Spleen (tissue), 13 donors: ENCODE results near the gene CCDC124. TPM values are rescaled to one million over a fixed set of nuclear protein-coding genes. Genes with fewer than 3 reads are reported as not detected.
"Not testable (repeated sequence)": the region's sequence is repeated elsewhere in the genome, so short reads cannot be mapped to it uniquely, and the experiment has no call there.

Source experiments
- DNase-seq: peaks from one replicate; pipeline ENCODE4 v3.0.0-alpha.2; 2020
- H3K27ac ChIP-seq, 8 donors: fragments of 200-600 bp; sonication (generic) in 7 of 8; 1 replicate in 4 of 8; 2 replicates in 4 of 8; pipeline versions ENCODE4 v1.5.0 to v1.8.0; 2016 to 2021; ENCODE audit warnings: inconsistent platforms in 4 of 8, mild to moderate bottlenecking in 4 of 8, moderate library complexity in 1 of 8
- H3K27me3 ChIP-seq, 7 donors: fragments of 200-600 bp; sonication (generic) in 6 of 7; replicated peaks in 1 of 7; 1 replicate in 4 of 7; 2 replicates in 3 of 7; pipeline versions ENCODE4 v1.5.0 to v1.8.0; 2016 to 2021; ENCODE audit warnings: inconsistent platforms in 3 of 7, mild to moderate bottlenecking in 1 of 7
- H3K36me3 ChIP-seq, 6 donors: fragments of 200-600 bp; sonication (generic) in 5 of 6; 1 replicate in 4 of 6; 2 replicates in 2 of 6; pipeline versions ENCODE4 v1.5.0 to v1.8.0; 2016 to 2021; ENCODE audit warnings: inconsistent platforms in 2 of 6
- H3K4me1 ChIP-seq, 6 donors: fragments of 200-600 bp; sonication (generic) in 5 of 6; 1 replicate in 3 of 6; 2 replicates in 3 of 6; pipeline versions ENCODE4 v1.5.0 to v1.8.0; 2016 to 2021; ENCODE audit warnings: inconsistent platforms in 3 of 6
- H3K4me3 ChIP-seq, 8 donors: fragments of 200-600 bp; sonication (generic) in 7 of 8; 1 replicate in 4 of 8; 2 replicates in 4 of 8; pipeline versions ENCODE4 v1.5.0 to v1.8.0; 2016 to 2021; ENCODE audit warnings: inconsistent platforms in 4 of 8, mild to moderate bottlenecking in 4 of 8, moderate library complexity in 2 of 8
- H3K9me3 ChIP-seq, 8 donors: fragments of 200-600 bp; sonication (generic) in 7 of 8; 1 replicate in 4 of 8; 2 replicates in 4 of 8; pipeline versions ENCODE4 v1.5.0 to v1.8.0; 2016 to 2021; ENCODE audit warnings: inconsistent platforms in 4 of 8
- CTCF ChIP-seq, 11 experiments: fragments of 200-600 bp in 7 of 11; fragments of 450-650 bp in 4 of 11; sonication (generic) in 4 of 11; IDR thresholded peaks in 8 of 11; conservative IDR thresholded peaks in 3 of 11; 1 replicate in 7 of 11; 2 replicates in 4 of 11; pipeline versions ENCODE4 v1.4.0 to v1.8.0; 2016 to 2021; ENCODE audit warnings: antibody characterized with exemption in 11 of 11, inconsistent platforms in 4 of 11, mild to moderate bottlenecking in 1 of 11
- POLR2A ChIP-seq, 3 donors: fragments of 450-650 bp; IDR thresholded peaks; one replicate each; pipeline ENCODE4 v1.5.1; 2017; ENCODE audit warnings: antibody characterized with exemption in 3 of 3, mild to moderate bottlenecking in 1 of 3
- POLR2AphosphoS5 ChIP-seq, 3 donors: sonication (generic); formaldehyde crosslinking; IDR thresholded peaks; one replicate each; pipeline ENCODE4 v1.5.1; 2017; ENCODE audit warnings: antibody characterized with exemption in 3 of 3
- WGBS, 5 donors: extraction: QIAGEN DNeasy Blood & Tissue Kit in 3 of 5; methylation state at CpG; one replicate each; pipeline versions ENCODE4 v1.1.5 to v1.1.7; 2013 to 2018; 5-methylcytosine and 5-hydroxymethylcytosine counted together
- intact Hi-C: fragments of 100-400 bp; cut with DNase I; formaldehyde crosslinking; loops from one replicate; pipeline ENCODE4 v1.15.0; 2023; ENCODE audit warnings: low total_unique reads
- long read RNA-seq, 2 donors: transcript quantifications; one replicate each; lab custom pipeline, GENCODE V29; 2026
- polyA plus RNA-seq, 3 donors: library from polyadenylated mRNA; stranded (reverse); fragments of 200-250 nt; gene quantifications; one replicate each; pipeline ENCODE4 v1.2.1, GENCODE V29; 2013
- total RNA-seq, 7 donors: library from RNA; depleted of rRNA in 3 of 7; stranded (reverse); fragments of >200 nt in 3 of 7; fragmentation: NEBNext Ultra II Directional in 4 of 7; extraction: Animal tissue kit (Norgen Biotek cat#: 25700) in 4 of 7; gene quantifications; one replicate each; pipeline versions ENCODE4 v1.1.0 to v1.2.1, GENCODE V29; 2016 to 2021
- donor health status: healthy with polysubstance abuse.
- donor health status: DM: no; HTN: no; CAD: no; lungs with moderate emphysema.
- donor health status: DM: no; HTN: no; CAD: no.
- donor health status: Bipolar disorder and iron deficiency.
- donor health status: healthy.
- donor health status: DM: no; HTN: no; CAD: no.
- donor health status: DM: yes; HTN: yes; CAD: no.

The CCDC124 gene
- 10 to 100 TPM; 29.5 to 48.6 (median 41.2) TPM for total RNA-seq
- polyA plus RNA-seq = 10 to 100 TPM; 62.4 to 89.9 (median 86.1) TPM
- long read RNA-seq, donor 1, transcript CCDC124-201 (5 exons, 938 nt) = major isoform, 20 of 39 reads
- long read RNA-seq, donor 1, partial matches to known transcripts = 19 of 39 reads
- long read RNA-seq, donor 1, other reads (novel, unspliced or antisense) = 0 of 39 reads
- long read RNA-seq, donor 2, transcript CCDC124-201 (5 exons, 938 nt) = major isoform, 13 of 35 reads
- long read RNA-seq, donor 2, partial matches to known transcripts = 21 of 35 reads
- long read RNA-seq, donor 2, other reads (novel, unspliced or antisense) = 0 of 35 reads

- Histone ChIP-seq H3K4me1 (peaks cover 9 to 32% (median 26%) of the 10 kb centered on the region in 6 donors), H3K27ac (peak within 1 kb of the TSS; percentile 75 to 94 (median 92)), H3K36me3 (peaks cover 0 to 24% (median 5%) of the 10 kb centered on the region in 6 donors), H3K4me3 (peak within 1 kb of the TSS; percentile 72 to 89 (median 78)), H3K27me3 (peaks cover 0 to 3% (median 0%) of the 10 kb centered on the region in 7 donors), H3K9me3 (no peaks in the 10 kb centered on the region)
- WGBS, 5 donors = 0 to 1% (median 0%) methylated on average over 49 to 64 of the region's 64 CpGs
- DNase-seq = peak; percentile 98
- TF ChIP-seq CTCF (IDR thresholded peaks at IDR 0.05 in 8 of 11, conservative IDR thresholded peaks at IDR 0.05 in 3 of 11) = peak; percentile 82 to 97 (median 95)
- peak; percentile 37 to 80 (median 64) for TF ChIP-seq POLR2A (IDR thresholded peaks at IDR 0.05)
- TF ChIP-seq POLR2AphosphoS5 (IDR thresholded peaks at IDR 0.05) = peak; percentile 98 to 99 (median 98)
- intact Hi-C loops = loop anchor here (2.0 kb wide), 1 partner anchor 74 kb away; the partner anchor contains the start of gene RPL18A
Measured at GRCh38 chr19:17932485-17933338, at the start of gene CCDC124. CCDC124 (plus strand) TSS chr19:17933015; CDS start chr19:17936421, 3,406 bp downstream.

- TF ChIP-seq POLR2A (IDR thresholded peaks at IDR 0.05) (no peak), CTCF (IDR thresholded peaks at IDR 0.05 in 8 of 11, conservative IDR thresholded peaks at IDR 0.05 in 3 of 11) (no peak), POLR2AphosphoS5 (IDR thresholded peaks at IDR 0.05) (no peak)
- H3K36me3 ChIP-seq = no peaks in the 10 kb centered on the region
- H3K27ac ChIP-seq = no peak overlapping the region
- WGBS, 5 donors = 83 to 86% (median 86%) methylated on average over 6 to 33 of the region's 33 CpGs
- intact Hi-C loops = no loop called here
- no peak overlapping the region for H3K4me3 ChIP-seq
- no peak for DNase-seq
- peaks cover 0 to 41% (median 25%) of the 10 kb centered on the region in 6 donors for H3K4me1 ChIP-seq
- H3K9me3 ChIP-seq = no peaks in the 10 kb centered on the region
- peaks cover 0 to 7% (median 0%) of the 10 kb centered on the region in 7 donors for H3K27me3 ChIP-seq
Measured at GRCh38 chr19:17883627-17884410, 49.0 kb upstream of the CCDC124 start.

GRCh38 chr19:17886515-17886914, 46.3 kb upstream of the CCDC124 start:
- H3K4me3 ChIP-seq = no peak overlapping the region
- H3K36me3 ChIP-seq = no peaks in the 10 kb centered on the region
- TF ChIP-seq CTCF (IDR thresholded peaks at IDR 0.05 in 8 of 11, conservative IDR thresholded peaks at IDR 0.05 in 3 of 11) (no peak), POLR2AphosphoS5 (IDR thresholded peaks at IDR 0.05) (no peak), POLR2A (IDR thresholded peaks at IDR 0.05) (no peak)
- 67 to 79% (median 70%) methylated on average over 7 of the region's 7 CpGs for WGBS, 5 donors
- peaks cover 0 to 33% (median 0%) of the 10 kb centered on the region in 7 donors for H3K27me3 ChIP-seq
- DNase-seq = no peak
- no peak overlapping the region for H3K27ac ChIP-seq
- intact Hi-C loops = no loop called here
- H3K4me1 ChIP-seq = peaks cover 0 to 41% (median 25%) of the 10 kb centered on the region in 6 donors
- H3K9me3 ChIP-seq = no peaks in the 10 kb centered on the region

GRCh38 chr19:17887221-17887620, 45.6 kb upstream of the CCDC124 start:
- Histone ChIP-seq H3K4me1 (peaks cover 0 to 41% (median 25%) of the 10 kb centered on the region in 6 donors), H3K27me3 (peaks cover 0 to 37% (median 0%) of the 10 kb centered on the region in 7 donors)
- H3K27ac ChIP-seq, H3K36me3 ChIP-seq, DNase-seq, H3K9me3 ChIP-seq, H3K4me3 ChIP-seq, intact Hi-C loops: not testable (repeated sequence)
- 59 to 75% (median 64%) methylated on average over 4 of the region's 4 CpGs for WGBS, 5 donors
